Loucy (cell line): ENCODE measurements around the gene P2RX3.

Experiments used
- CTCF ChIP-seq: fragments of 200-600 bp; sonication (generic); conservative IDR thresholded peaks from 2 replicates; pipeline ENCODE4 v1.5.1; 2014; ENCODE audit warnings: mild to moderate bottlenecking, antibody characterized with exemption, low read length
- EZH2phosphoT487 ChIP-seq: fragments of 200-600 bp; IDR thresholded peaks from 2 replicates; pipeline ENCODE4 v1.6.1; 2018; ENCODE audit warnings: antibody characterized with exemption, mild to moderate bottlenecking, moderate library complexity, borderline replicate concordance

- TF ChIP-seq CTCF (no peak), EZH2phosphoT487 (no peak)
These were observed 16.5 kb downstream of the P2RX3 start for GRCh38 chr11:57354699-57355098.
